ENCODE results near the gene LRRC18.

Gene LRRC18

DNA sequence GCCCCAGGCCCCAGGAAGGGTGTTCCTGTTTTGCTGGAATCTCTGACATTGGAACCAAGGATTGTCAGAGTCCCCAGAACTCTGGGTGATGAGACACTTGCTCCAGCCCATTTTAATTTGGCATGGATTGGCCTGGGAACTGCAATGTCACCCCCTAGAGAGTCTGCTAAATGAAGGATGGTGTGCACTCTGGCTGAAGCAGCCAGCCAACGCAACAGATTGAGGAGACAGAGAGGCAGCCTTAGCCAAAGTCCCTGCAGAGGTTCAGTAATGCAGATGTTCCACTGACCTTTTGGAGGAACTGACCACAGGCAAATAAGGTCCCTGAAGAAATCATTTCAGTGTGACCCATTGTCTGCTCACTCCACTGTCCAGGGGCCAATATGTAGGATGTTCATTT is 13.4 kb downstream of the LRRC18 start:
- no peak for DNase-seq
- intact Hi-C loops (cut with DNase I), result no loop called here

DNA sequence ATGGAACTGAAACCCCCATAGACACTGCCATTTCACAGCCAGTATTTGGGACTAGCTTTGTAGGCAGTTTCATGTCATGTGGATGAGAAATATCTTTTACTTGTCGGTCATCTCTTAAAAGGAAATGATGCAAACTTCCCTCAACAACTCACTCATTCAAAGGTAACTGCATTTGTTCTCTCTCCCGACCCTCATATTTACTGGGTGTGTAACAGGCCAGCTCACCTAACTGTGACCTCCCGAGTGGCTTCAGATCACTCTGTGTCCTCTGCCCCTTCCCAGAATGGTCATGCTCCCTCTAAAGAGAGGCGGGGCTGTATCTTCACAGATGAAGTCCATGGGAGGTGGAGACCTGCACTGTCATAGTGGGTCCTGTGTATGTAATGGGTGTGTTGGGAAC is 14.7 kb downstream of the LRRC18 start:
- intact Hi-C loops (cut with DNase I), result no loop called here
- no peak for DNase-seq

GRCh38 chr10:48923748-48924147 is 15.9 kb downstream of the LRRC18 start:
- intact Hi-C loops (cut with DNase I), result no loop called here
- DNase-seq, result no peak

- no peak for DNase-seq
- intact Hi-C loops (cut with DNase I), result no loop called here
Measured at GRCh38 chr10:48913674-48914073, 26.0 kb downstream of the LRRC18 start.

DNA sequence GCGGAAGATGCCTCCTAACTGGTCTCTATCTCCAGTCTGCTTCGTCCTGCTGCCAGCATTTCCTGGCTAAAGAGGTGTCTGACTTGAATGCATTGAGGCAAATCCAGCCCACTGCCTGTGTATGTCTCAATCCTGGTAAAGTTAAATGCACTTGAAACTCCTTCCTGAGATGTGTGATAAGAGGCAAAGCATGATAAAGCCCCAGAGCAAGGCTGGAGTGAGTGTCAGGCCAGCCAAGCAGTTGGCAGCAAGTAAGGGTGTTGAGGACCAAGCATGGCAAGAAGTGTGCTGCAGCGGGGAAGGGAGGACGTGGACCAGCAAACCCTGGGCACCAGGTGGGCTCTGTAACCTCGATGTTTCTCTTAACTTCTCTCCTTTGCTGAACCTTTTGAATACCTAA is 29.1 kb downstream of the LRRC18 start:
- no peak for DNase-seq
- intact Hi-C loops (cut with DNase I), result no loop called here

DNA sequence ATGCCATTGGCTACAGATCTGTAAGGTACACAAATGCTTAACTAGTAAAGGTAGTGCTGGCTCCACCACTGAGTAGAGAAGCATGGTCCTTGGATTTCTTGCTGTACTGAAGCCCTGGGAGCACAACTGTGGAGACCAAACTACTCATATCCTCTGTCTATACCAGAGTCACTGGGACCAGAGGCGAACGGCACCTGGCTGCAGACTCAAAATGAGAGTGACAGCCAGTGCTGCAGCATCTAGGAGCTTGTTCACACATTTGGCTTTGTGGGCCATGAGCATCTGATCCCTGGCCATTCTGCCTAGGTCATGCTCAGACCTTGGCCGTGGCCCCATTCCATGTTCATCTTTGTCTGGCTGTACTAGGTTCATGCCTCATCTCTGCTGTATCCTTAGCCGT is 31.9 kb downstream of the LRRC18 start:
- no peak for DNase-seq
- intact Hi-C loops (cut with DNase I), result no loop called here

- intact Hi-C loops (cut with DNase I), result no loop called here
- no peak for DNase-seq
Measured at GRCh38 chr10:48906841-48907240, 32.8 kb downstream of the LRRC18 start.

DNA sequence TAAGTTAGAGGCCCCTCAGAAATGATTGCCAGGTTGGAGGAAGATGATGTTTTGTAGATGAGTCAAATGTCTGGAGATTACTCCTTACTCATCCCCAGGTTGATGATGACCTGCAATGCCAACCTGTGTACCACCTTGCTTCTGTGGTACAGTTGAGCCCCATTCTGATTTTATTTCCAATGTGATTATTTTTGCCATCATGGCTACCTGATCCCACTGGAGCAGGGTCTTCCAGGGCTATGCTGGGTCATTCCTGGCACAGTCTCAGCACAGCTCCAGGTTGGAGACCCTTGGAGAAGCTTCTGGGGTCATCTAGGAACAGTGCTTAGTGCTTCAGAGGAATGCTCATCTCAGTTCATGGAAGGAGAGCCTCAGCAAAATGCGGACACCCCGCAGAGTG is 34.3 kb downstream of the LRRC18 start:
- intact Hi-C loops (cut with DNase I), result no loop called here
- no peak for DNase-seq

GRCh38 chr10:48904861-48905260 is 34.8 kb downstream of the LRRC18 start:
- intact Hi-C loops (cut with DNase I), result no loop called here
- no peak for DNase-seq

GRCh38 chr10:48903151-48903550 is 36.5 kb downstream of the LRRC18 start:
- intact Hi-C loops (cut with DNase I), result no loop called here
- no peak for DNase-seq

DNA sequence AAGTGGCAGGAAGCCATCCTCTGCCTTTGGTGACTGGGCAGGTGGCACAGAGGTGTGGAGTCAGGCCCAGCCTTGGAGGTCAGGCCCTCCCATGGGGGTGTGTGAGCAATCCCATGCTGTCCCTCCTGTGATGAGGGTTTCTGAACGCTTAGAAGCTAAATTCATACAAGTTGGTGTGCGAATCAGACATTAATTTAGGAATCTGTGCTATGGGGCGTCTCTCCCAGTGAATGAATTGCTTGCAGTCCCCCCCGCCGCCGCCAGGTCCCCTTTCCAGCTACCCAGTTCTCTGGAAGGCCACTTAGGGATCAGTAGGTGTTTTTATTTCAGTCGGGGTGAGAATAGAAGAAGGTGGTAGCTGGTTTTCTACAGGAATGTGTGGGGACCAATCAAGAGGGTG is 37.5 kb downstream of the LRRC18 start:
- no peak for DNase-seq
- intact Hi-C loops (cut with DNase I), result no loop called here

DNA sequence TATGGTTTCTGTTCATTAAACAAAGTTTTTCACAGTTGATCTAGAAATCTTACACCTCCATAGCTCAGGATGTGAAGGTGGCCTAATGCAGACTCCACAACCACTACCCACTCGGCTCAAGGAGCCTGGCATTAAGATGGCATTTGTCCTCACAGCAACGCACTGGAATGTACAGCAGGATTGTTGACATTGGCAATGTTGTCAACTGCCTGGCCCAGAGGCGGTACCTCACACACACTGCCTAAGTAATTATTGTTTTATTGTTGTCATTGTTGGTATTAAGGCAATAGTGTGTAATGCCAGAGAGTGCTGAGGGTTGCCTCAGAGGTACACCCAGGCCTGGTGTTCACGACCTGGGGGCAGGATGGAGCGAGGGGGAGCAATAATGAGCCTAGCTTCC is 38.3 kb downstream of the LRRC18 start:
- intact Hi-C loops (cut with DNase I), result no loop called here

DNA sequence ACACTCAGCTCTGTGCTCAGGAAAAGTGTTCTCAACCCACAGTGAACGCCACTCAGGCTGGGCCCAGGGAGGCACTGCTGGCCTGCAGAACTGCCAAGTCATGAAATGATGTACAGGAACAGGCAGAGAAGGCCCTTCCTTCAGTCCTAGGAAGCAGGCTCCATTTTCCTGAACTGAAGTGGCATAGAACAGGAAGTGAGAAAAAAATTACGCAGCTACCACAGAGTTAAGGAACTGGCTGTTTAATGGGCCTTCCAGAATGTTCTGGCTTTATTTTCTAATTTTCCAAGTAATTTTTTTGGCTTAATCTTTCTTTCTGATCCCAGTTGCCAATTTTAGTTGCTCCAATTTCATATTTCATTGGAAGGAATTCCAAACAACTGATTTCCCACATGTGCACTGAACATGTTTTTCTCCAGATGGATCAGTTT is 39.3 kb downstream of the LRRC18 start:
- intact Hi-C loops (cut with DNase I), result no loop called here
- no peak for DNase-seq

More for the DNA sequence above, 38.3 kb downstream of the LRRC18 start:
- no peak for DNase-seq

DNA sequence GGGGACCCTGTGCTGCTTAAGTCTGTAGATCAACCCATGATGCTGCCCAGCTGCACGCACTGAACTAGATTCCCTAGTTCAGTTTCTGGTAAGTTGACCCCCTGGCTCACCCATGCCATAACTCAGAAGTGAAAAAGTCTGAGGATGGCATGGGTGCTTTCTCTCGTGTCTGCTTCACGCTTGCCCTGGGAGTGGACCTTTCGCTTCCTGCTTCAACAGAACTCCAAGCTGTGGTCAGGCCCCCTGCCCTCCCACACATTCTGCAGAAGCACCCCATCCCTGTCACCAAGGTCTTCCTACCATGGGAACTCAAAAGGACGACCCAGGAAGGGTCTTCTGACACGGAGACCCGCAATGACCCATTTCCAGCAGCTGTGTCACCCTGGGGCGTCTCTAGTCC is 39.9 kb downstream of the LRRC18 start:
- no peak for DNase-seq
- intact Hi-C loops (cut with DNase I), result no loop called here

DNA sequence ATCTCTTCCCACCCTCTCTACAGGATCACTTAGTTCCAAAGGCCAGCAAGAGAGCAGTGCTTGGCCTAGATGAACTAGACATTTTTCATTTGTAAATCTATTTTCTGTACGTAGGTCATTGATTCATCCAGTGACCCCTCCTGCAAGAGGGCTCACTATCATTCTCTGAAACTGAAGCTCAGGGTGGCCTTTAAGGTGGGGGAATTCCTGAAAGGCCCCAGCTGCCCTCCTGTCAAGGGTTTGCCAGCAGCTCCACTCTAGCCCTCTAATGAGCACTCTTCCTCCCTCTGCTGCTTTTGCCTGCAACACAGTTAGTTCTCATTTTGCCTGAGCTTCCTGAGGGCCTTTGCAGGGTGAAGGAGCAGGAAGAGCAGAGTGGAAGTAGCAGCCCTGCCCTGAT is 41.2 kb downstream of the LRRC18 start:
- intact Hi-C loops (cut with DNase I), result no loop called here
- no peak for DNase-seq

GRCh38 chr10:48897441-48897790 is 42.2 kb downstream of the LRRC18 start:
- intact Hi-C loops (cut with DNase I), result no loop called here
- DNase-seq, result no peak

GRCh38 chr10:48896756-48897440 is 42.7 kb downstream of the LRRC18 start:
- intact Hi-C loops (cut with DNase I), result no loop called here
- no peak for DNase-seq

DNA sequence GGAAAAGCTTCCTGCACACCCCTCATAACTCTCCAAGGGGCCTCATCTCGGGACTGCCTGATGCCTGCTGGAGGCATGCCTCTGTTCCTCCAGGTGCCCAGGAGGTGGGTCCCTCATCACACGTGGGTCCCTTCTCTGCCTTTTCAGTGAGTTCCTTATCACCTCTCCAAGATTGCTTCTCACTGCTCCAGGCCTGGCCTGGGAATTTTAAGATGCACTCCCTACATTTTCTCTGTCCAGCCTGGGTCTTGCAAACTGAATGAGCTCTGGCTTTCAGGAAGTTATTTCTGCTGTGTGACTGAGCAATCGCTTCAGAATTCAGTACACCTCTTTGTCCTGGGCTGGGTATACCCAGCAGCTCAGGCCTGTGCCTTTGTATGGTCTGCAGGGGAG is 43.8 kb downstream of the LRRC18 start:
- intact Hi-C loops (cut with DNase I), result no loop called here
- DNase-seq, result no peak

DNA sequence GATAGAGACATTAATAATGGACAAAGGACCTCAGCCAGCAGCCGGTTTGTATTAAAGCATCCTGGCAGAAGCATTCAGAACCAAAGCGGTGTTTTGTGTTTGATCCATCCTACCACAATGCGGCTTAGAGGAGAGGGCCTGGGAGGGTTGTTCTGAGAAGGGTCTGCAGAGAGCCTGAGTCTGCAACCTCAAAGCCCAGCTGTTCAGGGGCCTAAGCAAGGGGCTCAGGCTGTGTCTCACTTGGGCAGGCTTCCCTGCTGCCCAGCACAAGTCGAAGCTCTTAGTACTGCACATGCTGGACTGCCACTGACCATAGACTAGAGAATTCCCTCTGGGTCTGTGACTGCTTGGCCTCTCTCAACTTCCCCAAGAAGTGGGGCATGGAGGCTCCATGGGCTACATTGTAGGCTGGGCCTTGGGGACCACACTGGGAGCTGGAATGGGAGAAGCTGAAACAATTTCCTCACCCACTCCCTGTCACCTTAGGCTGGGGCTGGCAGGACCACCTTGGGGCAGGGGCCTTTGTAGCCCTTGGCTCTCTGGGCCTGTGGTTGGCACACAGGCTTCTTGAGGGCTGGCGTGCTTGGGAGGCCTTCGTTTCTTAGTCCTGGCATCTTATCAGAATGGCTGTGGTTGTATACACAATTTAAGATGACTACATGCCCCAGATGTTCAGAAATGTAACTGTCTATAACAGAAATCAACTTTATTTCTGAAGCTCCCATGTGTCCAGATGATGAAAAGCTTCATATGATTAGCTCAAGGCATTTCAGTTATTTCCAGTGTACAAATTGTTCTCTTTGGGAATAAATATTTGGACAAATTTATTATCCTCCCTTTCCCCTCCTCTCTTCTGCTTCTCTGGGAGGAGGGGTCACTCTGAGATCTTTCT is 44.5 kb downstream of the LRRC18 start:
- intact Hi-C loops (cut with DNase I), result no loop called here
- no peak for DNase-seq

GRCh38 chr10:48890888-48891850 is 48.5 kb downstream of the LRRC18 start:
- intact Hi-C loops (cut with DNase I), result no loop called here
- no peak for DNase-seq

- DNase-seq, result no peak
- intact Hi-C loops (cut with DNase I), result no loop called here
Measured at GRCh38 chr10:48887982-48888381, 51.7 kb downstream of the LRRC18 start.

All from posterior cingulate gyrus (tissue), 11 donors.